ENCODE measurements around the gene OTUD7B.
"Not testable (repeated sequence)": the region's sequence is repeated elsewhere in the genome, so short reads cannot be mapped to it uniquely, and the experiment has no call there.

Gene OTUD7B

DNA sequence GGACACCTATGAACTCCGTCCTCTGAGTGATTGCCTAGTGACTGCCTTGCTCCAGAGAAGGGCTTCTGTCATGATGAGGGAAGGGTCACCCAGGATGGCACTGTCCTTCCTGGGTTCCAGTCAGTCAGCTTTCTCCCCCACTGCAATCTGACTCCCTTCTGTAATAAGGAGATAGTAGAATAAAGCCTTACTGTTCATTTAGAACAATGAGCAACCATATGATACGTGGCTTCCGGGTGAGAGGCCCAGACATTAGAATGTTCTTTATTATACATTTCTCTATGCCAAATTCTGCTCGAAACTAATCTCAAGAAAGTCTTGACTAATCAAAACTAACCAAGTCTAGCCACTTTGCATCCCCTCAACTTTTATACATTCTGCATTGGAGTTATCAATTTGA lies 65.3 kb downstream of the OTUD7B start:
- no peak for DNase-seq (ENCODE audit: low spot score)

DNA sequence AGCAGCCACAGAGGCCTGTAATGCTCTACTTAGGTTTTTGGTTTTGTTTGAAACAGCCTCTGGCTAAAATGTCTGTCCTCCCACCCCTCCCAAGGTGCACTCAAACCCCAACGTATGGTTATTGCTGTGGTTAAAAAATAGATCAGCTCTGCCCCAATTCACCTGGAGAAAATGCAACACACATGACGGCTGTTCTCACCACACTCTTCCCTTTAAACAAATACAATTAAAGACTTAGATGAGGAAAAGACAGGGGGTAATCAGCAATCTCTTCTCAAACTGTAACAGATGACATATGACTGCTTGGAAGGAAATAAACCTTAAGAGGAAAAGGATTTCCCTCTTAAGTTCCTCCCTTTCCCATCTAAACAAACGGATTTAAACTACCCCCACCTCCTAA lies 67.6 kb downstream of the OTUD7B start:
- DNase-seq (ENCODE audit: low spot score): no peak

DNA sequence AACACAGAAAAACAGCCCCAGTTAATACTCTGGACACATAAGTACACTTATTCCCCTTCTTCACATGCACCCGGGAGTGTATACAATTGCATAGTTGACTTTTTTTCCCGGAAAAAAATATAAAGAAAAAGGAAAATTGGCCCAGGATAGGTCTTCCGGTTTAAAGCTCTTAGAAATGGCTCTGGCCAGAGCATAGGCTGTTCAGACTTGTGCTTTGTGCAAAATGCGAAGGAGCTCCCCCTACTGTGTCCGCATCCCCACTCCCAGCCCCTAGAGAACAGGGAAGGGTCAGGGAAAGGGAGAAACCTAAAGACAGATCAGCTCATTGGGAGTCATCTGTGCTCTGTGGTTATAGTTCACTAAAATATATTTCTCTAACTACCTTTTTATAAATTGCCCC lies 68.3 kb downstream of the OTUD7B start:
- peak; percentile 73 for DNase-seq (ENCODE audit: low spot score)

DNA sequence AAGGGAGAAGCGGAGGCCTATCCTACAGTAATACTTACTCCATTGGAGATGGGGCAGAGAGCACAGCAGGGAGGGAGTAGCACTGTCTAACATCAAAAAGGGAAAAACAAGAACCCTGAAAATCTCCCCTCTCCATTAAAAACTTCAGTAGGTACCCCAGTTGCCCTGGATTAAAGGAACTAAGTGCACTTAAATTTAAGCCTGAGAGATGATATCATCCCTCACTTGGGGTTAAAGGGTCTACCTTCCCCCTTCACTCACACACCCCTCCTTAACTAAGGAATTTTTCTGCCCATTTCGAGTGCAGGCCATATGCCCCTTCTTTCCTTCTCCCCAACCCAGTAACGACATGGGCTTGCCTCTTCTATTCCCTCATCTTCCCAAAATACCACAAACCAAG lies 70.1 kb downstream of the OTUD7B start:
- DNase-seq (ENCODE audit: low spot score): no peak

- not testable (repeated sequence) for DNase-seq (ENCODE audit: low spot score)
Measured at GRCh38 chr1:149938668-149939003, 71.9 kb downstream of the OTUD7B start.

- no peak for DNase-seq (ENCODE audit: low spot score)
Measured at GRCh38 chr1:149937759-149938158, 72.8 kb downstream of the OTUD7B start.

DNA sequence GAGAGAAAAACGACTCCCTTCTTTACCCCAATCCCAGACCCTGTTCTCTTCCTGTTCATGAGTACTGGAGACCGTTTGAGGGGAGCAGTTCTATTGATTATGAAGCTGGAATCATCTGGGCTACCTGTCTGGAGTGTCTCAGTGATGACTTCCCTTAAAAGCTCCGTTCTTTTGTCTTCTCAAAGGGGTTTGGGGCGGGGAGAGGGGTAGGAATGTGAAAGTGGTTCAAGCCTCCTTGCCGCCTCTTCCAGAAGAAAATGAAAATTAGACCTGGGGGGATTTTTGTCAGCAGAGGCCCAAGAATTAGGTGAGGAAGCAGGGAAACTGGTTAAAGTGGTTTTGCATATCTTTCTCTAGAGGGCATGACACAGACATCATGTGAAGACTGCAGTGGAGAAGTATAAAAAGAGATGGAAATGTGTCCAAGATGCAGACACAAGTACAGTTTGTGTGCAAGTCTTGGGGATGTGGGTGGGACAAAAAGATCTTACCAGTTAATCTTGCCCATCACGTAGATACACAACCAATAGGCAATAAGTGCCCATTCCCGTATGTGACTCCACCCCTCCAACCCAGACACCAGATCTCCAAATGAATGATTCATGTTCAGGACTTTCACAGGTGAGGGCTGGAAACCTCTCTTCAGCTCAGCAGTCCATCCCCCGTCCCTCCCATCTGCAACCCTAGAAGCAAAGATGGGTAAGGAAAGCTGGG lies 73.4 kb downstream of the OTUD7B start:
- peak; percentile 79 for DNase-seq (ENCODE audit: low spot score)

DNA sequence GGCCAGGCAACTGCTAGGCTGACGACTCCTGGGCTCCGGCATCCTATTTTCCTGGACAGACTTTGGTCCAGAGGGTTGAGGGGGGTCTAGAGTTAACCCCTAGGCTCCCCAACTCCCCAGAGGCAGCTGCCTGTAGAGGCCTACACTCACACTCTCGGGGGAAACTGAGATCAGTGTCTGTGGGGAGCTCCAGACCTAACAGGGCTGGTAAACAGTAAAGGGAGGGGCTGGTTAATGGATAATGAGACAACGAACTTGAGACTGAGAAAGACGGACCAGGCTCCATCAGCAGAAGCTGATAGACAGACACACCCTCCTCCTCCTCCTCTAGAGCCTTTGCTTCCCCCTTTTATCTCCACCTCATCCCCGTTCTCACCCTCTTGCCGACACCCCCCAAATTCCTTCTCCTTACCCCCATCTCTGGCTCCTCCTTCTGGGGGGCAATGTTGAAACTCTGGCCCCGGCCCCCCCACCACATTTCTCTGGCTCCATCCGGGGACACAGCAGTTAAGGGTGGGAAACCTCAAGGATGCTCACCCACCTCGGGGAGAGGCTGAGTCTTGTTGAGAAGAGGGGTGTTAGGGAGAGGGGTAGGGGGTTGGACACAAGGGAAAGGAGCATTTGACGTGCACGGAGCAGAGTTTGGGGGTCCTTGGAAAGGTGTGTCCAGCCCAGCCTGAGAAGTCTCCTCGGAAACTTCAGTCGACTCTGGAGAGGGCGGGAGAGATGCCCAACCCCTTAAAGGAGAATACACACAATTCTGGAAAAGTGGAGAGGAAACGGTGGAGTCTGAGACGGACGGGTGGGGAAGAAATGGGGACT lies 74.1 kb downstream of the OTUD7B start, which contains the start of gene MTMR11:
MTMR11 (minus strand) TSS at position 710 of the 822 bp plus-strand sequence; CDS start at position 478, 232 bp downstream.
- DNase-seq (ENCODE audit: low spot score): peak; percentile 66

GRCh38 chr1:149934356-149934755 lies 76.2 kb downstream of the OTUD7B start:
- DNase-seq (ENCODE audit: low spot score): peak; percentile 45

- no peak for DNase-seq (ENCODE audit: low spot score)
Measured at GRCh38 chr1:149933208-149933607, 77.3 kb downstream of the OTUD7B start.

DNA sequence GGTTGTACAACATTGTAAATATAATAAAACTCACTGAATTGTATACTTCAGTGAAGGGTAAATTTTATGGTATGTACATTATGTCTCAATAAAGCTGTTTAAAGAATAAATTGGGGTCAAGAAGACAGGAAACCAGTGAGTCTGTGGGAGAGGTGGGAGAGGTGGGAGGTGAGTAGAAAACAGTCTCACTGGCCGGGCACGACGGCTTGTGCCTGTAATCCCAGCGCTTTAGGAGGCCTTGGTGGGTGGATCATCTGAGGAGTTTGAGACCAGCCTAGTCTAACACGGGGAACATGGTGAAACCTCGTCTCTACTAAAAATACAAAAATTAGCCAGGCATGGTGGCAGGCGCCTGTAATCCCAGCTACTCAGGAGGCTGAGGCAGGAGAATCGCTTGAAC lies 78.1 kb downstream of the OTUD7B start:
- DNase-seq (ENCODE audit: low spot score): no peak

- DNase-seq (ENCODE audit: low spot score): no peak
Measured at GRCh38 chr1:149931212-149931790, 79.2 kb downstream of the OTUD7B start.

DNA sequence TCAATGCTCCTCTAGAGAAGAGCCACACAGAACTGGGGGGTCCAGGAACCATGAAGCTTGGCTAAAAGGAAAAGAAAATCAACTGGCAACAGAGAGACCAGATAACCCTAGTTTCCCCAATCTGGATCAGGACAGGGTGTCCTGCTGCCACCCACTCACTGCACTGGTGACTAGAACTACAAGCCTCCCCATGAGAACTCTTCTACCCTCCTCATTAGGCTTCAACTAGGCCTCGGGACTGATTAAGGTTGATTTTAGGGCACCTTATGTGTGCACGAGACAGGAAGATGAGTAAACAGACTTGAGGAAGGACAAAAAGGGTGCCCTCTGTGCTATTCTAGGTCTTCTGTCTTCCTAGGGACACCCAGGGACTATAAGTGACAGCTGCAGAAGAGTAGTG lies 80.7 kb downstream of the OTUD7B start:
- no peak for DNase-seq (ENCODE audit: low spot score)

DNA sequence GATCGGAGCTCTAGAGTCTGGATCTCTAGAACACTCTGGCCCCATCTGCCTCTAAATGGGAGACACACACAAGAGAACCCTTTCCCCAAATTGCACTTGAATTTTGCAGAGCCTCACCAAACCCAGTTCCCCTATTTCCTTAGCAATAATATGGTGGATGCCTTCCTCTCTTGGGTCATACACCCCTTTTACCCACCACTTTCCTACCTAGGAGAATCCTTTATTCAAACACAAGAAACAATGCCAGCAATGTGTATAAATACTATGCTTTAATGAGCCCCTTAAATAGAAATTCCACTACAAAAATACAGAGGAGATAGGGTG lies 82.2 kb downstream of the OTUD7B start:
- no peak for DNase-seq (ENCODE audit: low spot score)

- DNase-seq (ENCODE audit: low spot score): peak; percentile 97
Measured at GRCh38 chr1:149927563-149928400, 82.7 kb downstream of the OTUD7B start, which contains the start of gene SF3B4. SF3B4 (minus strand) TSS chr1:149927803; CDS start chr1:149927759, 44 bp downstream.

- no peak for DNase-seq (ENCODE audit: low spot score)
Measured at GRCh38 chr1:149927056-149927562, 83.4 kb downstream of the OTUD7B start.

DNA sequence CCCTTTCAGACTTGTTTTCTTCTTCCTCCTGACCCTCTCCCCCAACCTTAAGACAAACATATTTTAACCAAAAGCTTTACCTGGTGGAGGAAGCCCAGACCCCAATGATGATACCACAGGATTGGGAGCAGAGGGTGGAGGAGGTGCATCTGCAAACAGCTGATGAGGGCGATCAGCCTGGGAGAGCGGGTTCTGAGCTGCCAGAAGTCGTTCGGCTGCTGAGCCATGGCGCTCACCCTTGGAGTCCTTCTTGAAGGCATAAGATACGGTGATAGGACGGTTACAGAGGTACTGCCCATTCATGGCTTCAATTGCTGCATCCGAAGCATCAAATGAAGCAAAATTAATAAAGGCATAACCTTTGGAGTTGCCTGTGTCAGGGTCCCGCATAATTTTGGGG lies 84.2 kb downstream of the OTUD7B start:
- no peak for DNase-seq (ENCODE audit: low spot score)

GRCh38 chr1:149925751-149926150 lies 84.8 kb downstream of the OTUD7B start:
- no peak for DNase-seq (ENCODE audit: low spot score)

DNA sequence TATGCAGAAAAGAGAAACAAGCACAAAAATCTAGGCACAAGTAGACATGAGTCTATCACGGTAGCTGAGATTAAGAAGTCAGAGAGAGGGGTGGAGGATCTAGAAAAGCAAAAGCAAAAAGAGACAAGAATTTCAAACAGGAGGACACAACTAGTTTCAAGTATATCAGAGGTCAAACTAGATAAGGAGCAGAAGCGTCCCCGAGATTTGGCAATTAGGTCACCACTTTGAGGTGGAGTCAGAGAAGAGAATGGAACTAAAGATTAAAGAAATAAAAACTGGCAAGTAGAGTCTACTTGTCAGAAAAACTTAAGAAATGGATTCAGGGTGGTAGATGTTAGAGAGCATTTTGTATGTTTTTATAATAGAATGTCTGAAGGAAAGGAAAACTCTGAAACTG lies 85.2 kb downstream of the OTUD7B start:
- DNase-seq (ENCODE audit: low spot score): no peak

DNA sequence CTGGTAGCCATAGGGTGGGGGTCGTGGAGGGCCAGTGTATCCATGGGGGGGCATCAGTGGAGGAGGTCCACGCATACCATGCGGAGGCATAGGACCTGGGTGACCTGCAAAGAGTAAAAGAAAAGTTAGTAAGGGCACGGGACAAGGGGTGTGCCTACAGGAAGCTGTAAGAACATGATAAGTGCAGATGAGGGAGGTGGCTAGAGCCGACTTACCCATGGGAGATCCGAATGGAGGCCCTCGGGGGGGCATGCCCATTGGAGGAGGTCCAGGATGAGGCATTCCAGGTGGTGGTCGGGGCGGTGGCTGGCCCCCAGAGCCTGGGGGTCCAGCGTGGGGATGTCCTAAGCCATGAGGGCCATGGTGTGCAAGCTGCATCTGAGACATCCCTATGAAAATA lies 86.9 kb downstream of the OTUD7B start:
- no peak for DNase-seq (ENCODE audit: low spot score)

- peak; percentile 88 for DNase-seq (ENCODE audit: low spot score)
Measured at GRCh38 chr1:149917571-149918144, 92.9 kb downstream of the OTUD7B start, which contains the start of gene SV2A. SV2A (minus strand) TSS chr1:149917844; CDS start chr1:149913840, 4,004 bp downstream.

GRCh38 chr1:149916898-149917252 lies 93.7 kb downstream of the OTUD7B start:
- DNase-seq (ENCODE audit: low spot score): no peak

Data from cerebellar cortex (tissue), 1 donor.